GM19193 (cell line): ENCODE data around the gene SLC35F1.

Source experiments
- POLR2A ChIP-seq: IDR thresholded peaks from 4 replicates; pipeline ENCODE4 v1.6.1; 2011; ENCODE audit not compliant: insufficient read depth, insufficient read length; ENCODE audit errors: extremely low read depth

SLC35F1 gene

GRCh38 chr6:117955684-117956256 lies 48.7 kb downstream of the SLC35F1 start:
- TF ChIP-seq POLR2A: no peak

GRCh38 chr6:117956386-117956785 lies 49.3 kb downstream of the SLC35F1 start:
- TF ChIP-seq POLR2A: no peak

- no peak for TF ChIP-seq POLR2A
Measured at GRCh38 chr6:117958536-117958935, 51.5 kb downstream of the SLC35F1 start.

- TF ChIP-seq POLR2A: no peak
Measured at GRCh38 chr6:117960877-117961276, 53.8 kb downstream of the SLC35F1 start.

- no peak for TF ChIP-seq POLR2A
Measured at GRCh38 chr6:117961301-117961700, 54.2 kb downstream of the SLC35F1 start.

GRCh38 chr6:117971637-117972036 lies 64.6 kb downstream of the SLC35F1 start:
- no peak for TF ChIP-seq POLR2A

- no peak for TF ChIP-seq POLR2A
Measured at GRCh38 chr6:117974914-117975627, 68.0 kb downstream of the SLC35F1 start.

- TF ChIP-seq POLR2A: no peak
Measured at GRCh38 chr6:117976030-117976651, 69.1 kb downstream of the SLC35F1 start.

GRCh38 chr6:117985916-117986315 lies 78.9 kb downstream of the SLC35F1 start:
- TF ChIP-seq POLR2A: no peak

- TF ChIP-seq POLR2A: no peak
Measured at GRCh38 chr6:117986396-117986795, 79.3 kb downstream of the SLC35F1 start.

GRCh38 chr6:117989086-117989485 lies 82.0 kb downstream of the SLC35F1 start:
- no peak for TF ChIP-seq POLR2A

- TF ChIP-seq POLR2A: no peak
Measured at GRCh38 chr6:117990151-117990550, 83.1 kb downstream of the SLC35F1 start.

- TF ChIP-seq POLR2A: no peak
Measured at GRCh38 chr6:117992856-117993255, 85.8 kb downstream of the SLC35F1 start.

GRCh38 chr6:118012944-118013343 lies 105.9 kb downstream of the SLC35F1 start:
- no peak for TF ChIP-seq POLR2A

- no peak for TF ChIP-seq POLR2A
Measured at GRCh38 chr6:118016532-118016931, 109.5 kb downstream of the SLC35F1 start.

GRCh38 chr6:118017301-118017848 lies 110.3 kb downstream of the SLC35F1 start:
- TF ChIP-seq POLR2A: no peak

GRCh38 chr6:118023771-118024170 lies 116.7 kb downstream of the SLC35F1 start:
- TF ChIP-seq POLR2A: no peak

- TF ChIP-seq POLR2A: no peak
Measured at GRCh38 chr6:118029967-118030366, 122.9 kb downstream of the SLC35F1 start.
